ENCODE measurements around the gene CLDN22. TPM values are rescaled to one million over a fixed set of nuclear protein-coding genes. Genes with fewer than 3 reads are reported as not detected.

CLDN22 gene
- total and polyA plus RNA-seq, 9 of the 15 experiments (the other 6 are each of a cell fraction or from before 2014, with no cell fraction given): 0.21 TPM; not detected in 8

- Histone ChIP-seq H3K36me3 (ENCODE audit: control insufficient read depth, insufficient read depth, low read length) (no peaks in the 10 kb centered on the region), H2AFZ (ENCODE audit: low read depth, low read length) (no peak overlapping the region), H3K9me1 (ENCODE audit: control insufficient read depth, insufficient read depth, low read length) (no peaks in the 10 kb centered on the region), H3K9ac (ENCODE audit: insufficient read depth in 1 of 2, low read depth in 2 of 2, low read length in 2 of 2) (no peak overlapping the region), H3K9me3 (replicated peaks; ENCODE audit: control insufficient read depth, insufficient read depth, low read depth, low read length) (peaks cover 3% of the 10 kb centered on the region; the same call in 1 of the 2 replicates), H3K4me1 (replicated peaks in 1 of 2; ENCODE audit: control insufficient read depth in 2 of 2, insufficient read depth in 2 of 2, low read length in 2 of 2) (no peaks in the 10 kb centered on the region), H3K4me3 (no peak overlapping the region), H3K79me2 (ENCODE audit: control insufficient read depth, insufficient read depth, low read length) (no peaks in the 10 kb centered on the region), H3K4me2 (ENCODE audit: insufficient read depth, low read length) (no peak overlapping the region), H4K20me1 (replicated peaks; ENCODE audit: control insufficient read depth, insufficient read depth, low read length) (no peaks in the 10 kb centered on the region), H3K27ac (ENCODE audit: extremely low read depth, low read depth, low read length) (no peak overlapping the region), H3K27me3 (ENCODE audit: control insufficient read depth in 2 of 2, insufficient read depth in 2 of 2, low read length in 2 of 2) (peaks cover 2 to 27% of the 10 kb centered on the region in 2 experiments; a peak in 2 of 5 replicates)
- POLR2A ChIA-PET: no interaction called here
- in situ Hi-C loops (cut with MboI): no loop called here
- no peak for FAIRE-seq
- BruUV-seq (replicated peaks): no TSS peak
- no peak for TF ChIP-seq ZNF197 (CRISPR knock-in tag; IDR thresholded peaks at IDR 0.05; ENCODE audit: low read depth)
- no peak for TF ChIP-seq ZBTB12 (CRISPR knock-in tag; IDR thresholded peaks at IDR 0.05)
- TF ChIP-seq ZNF449 (CRISPR knock-in tag; IDR thresholded peaks at IDR 0.05): no peak
- TF ChIP-seq U2AF1 (optimal IDR thresholded peaks at IDR 0.05; ENCODE audit: low read depth, low read length): no peak
- no peak for TF ChIP-seq ELF2 (CRISPR knock-in tag; IDR thresholded peaks at IDR 0.05)
- no peak for TF ChIP-seq NR4A1 (CRISPR knock-in tag; IDR thresholded peaks at IDR 0.05)
- TF ChIP-seq NR4A1 (tag; IDR thresholded peaks at IDR 0.05): no peak
- TF ChIP-seq THAP12 (CRISPR knock-in tag; IDR thresholded peaks at IDR 0.05): no peak
- TF ChIP-seq DEAF1 (CRISPR knock-in tag; IDR thresholded peaks at IDR 0.05): no peak
- intact Hi-C loops (cut with micrococcal nuclease): no loop called here
- WGBS (ENCODE audit: insufficient coverage, low coverage, missing lambda C conversion rate): 15% methylated on average over 7 of the region's 7 CpGs
- no peak for DNase-seq (ENCODE audit: extremely low read depth in 1 of 4, low spot score in 3 of 4)
- CTCF ChIA-PET (ENCODE audit: low intra/inter-chr PET ratio): no interaction called here
- ATAC-seq: no peak
Measured at GRCh38 chr4:183328832-183329231, 8.8 kb upstream of the CLDN22 start.

Data from K562 (cell line).